GM12878 (cell line): Measurements from ENCODE around the gene PTGDR2. TPM values are rescaled to one million over a fixed set of nuclear protein-coding genes. Genes with fewer than 3 reads are reported as not detected.

Experiments
- BCL11A ChIP-seq: IDR thresholded peaks from 2 replicates; pipeline ENCODE4 v1.6.1; 2011; ENCODE audit warnings: low read depth, low read length
- E2F8 ChIP-seq: fragments of 450-650 bp; IDR thresholded peaks from 2 replicates; pipeline ENCODE4 v1.6.1; 2018; ENCODE audit warnings: mild to moderate bottlenecking, low read depth, moderate library complexity; ENCODE audit not compliant: partially characterized antibody
- ELK1 ChIP-seq: IDR thresholded peaks from 2 replicates; pipeline ENCODE4 v1.6.1; 2012; ENCODE audit warnings: low read depth, low read length, improper control_type of control experiment
- FOXK2 ChIP-seq: fragments of 450-650 bp; IDR thresholded peaks from 2 replicates; pipeline ENCODE4 v1.6.1; 2017; ENCODE audit warnings: mild to moderate bottlenecking, moderate library complexity
- IKZF1 ChIP-seq: fragments of 450-650 bp; conservative IDR thresholded peaks from 2 replicates; pipeline ENCODE4 v1.6.1; 2017; ENCODE audit warnings: antibody characterized with exemption, mild to moderate bottlenecking
- IRF3 ChIP-seq: fragments of 450-650 bp; IDR thresholded peaks from 2 replicates; pipeline ENCODE4 v1.6.1; 2014; ENCODE audit warnings: mild to moderate bottlenecking
- MAX ChIP-seq: IDR thresholded peaks from 2 replicates; pipeline ENCODE4 v1.6.1; 2012; ENCODE audit warnings: low read depth, low read length, improper control_type of control experiment
- MEF2A ChIP-seq: IDR thresholded peaks from 2 replicates; pipeline ENCODE4 v1.6.1; 2011; ENCODE audit warnings: low read depth, mild to moderate bottlenecking, low read length, moderate library complexity; ENCODE audit not compliant: insufficient read depth
- MEF2B ChIP-seq: fragments of 450-650 bp; IDR thresholded peaks from 2 replicates; pipeline ENCODE4 v1.6.1; 2018; ENCODE audit warnings: mild to moderate bottlenecking, moderate library complexity; ENCODE audit not compliant: partially characterized antibody, poor library complexity, severe bottlenecking
- MLLT1 ChIP-seq: fragments of 450-650 bp; IDR thresholded peaks from 2 replicates; pipeline ENCODE4 v1.6.1; 2016; ENCODE audit warnings: mild to moderate bottlenecking
- MXI1 ChIP-seq: fragments of 150-350 bp; IDR thresholded peaks from 2 replicates; pipeline ENCODE4 v1.6.1; 2011; ENCODE audit warnings: low read depth, mild to moderate bottlenecking, inconsistent platforms, low read length, improper control_type of control experiment
- MYB ChIP-seq: fragments of 150-350 bp; IDR thresholded peaks from 2 replicates; pipeline ENCODE4 v1.6.1; 2014; ENCODE audit warnings: mild to moderate bottlenecking, low read depth, low read length, borderline replicate concordance
- MYC ChIP-seq: IDR thresholded peaks from 2 replicates; pipeline ENCODE4 v1.6.1; 2011; ENCODE audit warnings: mild to moderate bottlenecking, low read length, moderate library complexity, inconsistent platforms; ENCODE audit not compliant: insufficient read depth, insufficient replicate concordance, insufficient read length, severe bottlenecking
- POU2F2 ChIP-seq: IDR thresholded peaks from 3 replicates; pipeline ENCODE4 v1.6.1; 2011; ENCODE audit warnings: low read depth, mild to moderate bottlenecking, low read length, borderline replicate concordance
- SKIL ChIP-seq: fragments of 450-650 bp; IDR thresholded peaks from 2 replicates; pipeline ENCODE4 v1.6.1; 2017; ENCODE audit warnings: mild to moderate bottlenecking, low read depth, inconsistent platforms; ENCODE audit not compliant: poor library complexity, severe bottlenecking
- ZBTB33 ChIP-seq: fragments of 450-650 bp; IDR thresholded peaks from 2 replicates; pipeline ENCODE4 v1.6.1; 2017; ENCODE audit warnings: mild to moderate bottlenecking
- polyA plus RNA-seq, 11 experiments: library from polyadenylated mRNA; depleted of rRNA in 4 of 11; unstranded in 6 of 11; stranded (reverse) in 5 of 11; fragments of >200 nt; fragmentation: Nextera tagmentation in 4 of 11; fragmentation: Illumina TruSeq in 1 of 11; extraction: Ambion mirVana in 4 of 11; extraction: Trizol in 1 of 11; gene quantifications; 1 replicate in 1 of 11; 2 replicates in 10 of 11; pipeline versions ENCODE4 v1.2.1 to v1.2.3, GENCODE V29; 2011 to 2016; ENCODE audit warnings: inconsistent platforms in 2 of 11, missing spikeins in 2 of 11, low read depth in 1 of 11
- total RNA-seq, 4 experiments: library from RNA; depleted of rRNA in 3 of 4; stranded (reverse); fragments of >200 nt in 3 of 4; fragmentation: Illumina TruSeq in 1 of 4; extraction: Trizol in 1 of 4; gene quantifications; 2 replicates each; pipeline versions ENCODE4 v1.2.1 to v1.2.3, GENCODE V29; 2013 to 2021

Gene PTGDR2
- total and polyA plus RNA-seq, 10 of the 15 experiments (the other 5 are each of a cell fraction or from before 2014, with no cell fraction given) = 0.01 to 0.28 (median 0.15) TPM; not detected in 6

GRCh38 chr11:60841797-60842667 lies 13.7 kb downstream of the PTGDR2 start, which contains the start of gene CCDC86 (continued):
- TF ChIP-seq ELK1 (peak; percentile 10; the same call in 1 of the 2 replicates), MYC (peak; percentile 99), MLLT1 (peak; percentile 83), MAX (peak; percentile 100), MXI1 (peak; percentile 100), SKIL (no peak), POU2F2 (peak; percentile 60; the same call in 1 of the 3 replicates), FOXK2 (peak; percentile 87), MEF2A (peak; percentile 58; the same call in 1 of the 2 replicates), MEF2B (peak; percentile 72), MYB (0 out of 2 replicates have a peak, but pooled peaks have one; percentile 22), IRF3 (no peak), ZBTB33 (no peak), E2F8 (peak; percentile 89), IKZF1 (peak; percentile 88), BCL11A (0 out of 2 replicates have a peak, but pooled peaks have one; percentile 31)
